K562 (cell line): ENCODE data around the gene HOXD13. TPM values are rescaled to one million over a fixed set of nuclear protein-coding genes. Genes with fewer than 3 reads are reported as not detected.

ENCODE experiments used
- BHLHE40 ChIP-seq: IDR thresholded peaks from 2 replicates; pipeline ENCODE4 v1.6.1; 2011; ENCODE audit warnings: low read length, improper control_type of control experiment
- CC2D1A ChIP-seq: fragments of 450-650 bp; IDR thresholded peaks from 2 replicates; pipeline ENCODE4 v1.6.1; 2017; ENCODE audit warnings: mild to moderate bottlenecking
- CXXC5 ChIP-seq: fragments of 250-450 bp; sonication (Bioruptor Pico); IDR thresholded peaks from 2 replicates; pipeline ENCODE4 v1.8.0; 2022; ENCODE audit warnings: inconsistent platforms, mild to moderate bottlenecking, moderate library complexity
- ELK1 ChIP-seq: sonication (generic); formaldehyde crosslinking; IDR thresholded peaks from 2 replicates; pipeline ENCODE4 v1.8.1; 2022; ENCODE audit warnings: missing genetic modification reagents
- GABPA ChIP-seq: fragments of 200-800 bp; sonication (Bioruptor generic); conservative IDR thresholded peaks from 2 replicates; pipeline ENCODE4 v1.6.1; 2016; ENCODE audit warnings: low read depth, missing genetic modification characterization, missing compliant biosample characterization
- HNRNPUL1 ChIP-seq: fragments of 200-400 bp; formaldehyde crosslinking; IDR thresholded peaks from 2 replicates; pipeline ENCODE4 v1.6.1; 2017; ENCODE audit warnings: low read length
- RBFOX2 ChIP-seq: fragments of 200-400 bp; formaldehyde crosslinking; IDR thresholded peaks from 2 replicates; pipeline ENCODE4 v1.6.1; 2017; ENCODE audit warnings: low read depth, mild to moderate bottlenecking, low read length, moderate library complexity
- REST ChIP-seq, 2 experiments: fragments of 450-650 bp; formaldehyde crosslinking in 1 of 2; IDR thresholded peaks; 2 replicates each; pipeline versions ENCODE4 v1.4.0 to v1.6.1; 2014 to 2020; ENCODE audit warnings: mild to moderate bottlenecking in 2 of 2, borderline replicate concordance in 1 of 2, low read depth in 1 of 2
- SLC30A9 ChIP-seq: fragments of 250-450 bp; sonication (Bioruptor Pico); IDR thresholded peaks from 2 replicates; pipeline ENCODE4 v1.8.0; 2022; ENCODE audit warnings: mild to moderate bottlenecking, moderate library complexity
- SRF ChIP-seq, 2 experiments: fragments of 250-450, 450-650 bp in 1 of 2; sonication (Bioruptor Pico) in 1 of 2; sonication (generic) in 1 of 2; formaldehyde crosslinking; IDR thresholded peaks; 2 replicates each; pipeline versions ENCODE4 v1.5.0 to v1.5.1; 2020 to 2022; ENCODE audit warnings: mild to moderate bottlenecking in 1 of 2, missing genetic modification reagents in 1 of 2
- ZC3H11A ChIP-seq: IDR thresholded peaks from 2 replicates; pipeline ENCODE4 v1.6.1; 2012; ENCODE audit warnings: low read depth, low read length, improper control_type of control experiment
- ZFP36 ChIP-seq: fragments of 150-350 bp; IDR thresholded peaks from 2 replicates; pipeline ENCODE4 v1.6.1; 2018; ENCODE audit warnings: low read length, low read depth; ENCODE audit not compliant: partially characterized antibody
- ZNF395 ChIP-seq: fragments of 200-800 bp; sonication (Bioruptor generic); IDR thresholded peaks from 2 replicates; pipeline ENCODE4 v1.6.1; 2017; ENCODE audit warnings: missing genetic modification characterization, missing compliant biosample characterization
- ZNF696 ChIP-seq: fragments of 250-450 bp; sonication (Bioruptor Pico); conservative IDR thresholded peaks from 2 replicates; pipeline ENCODE4 v1.4.0; 2020; ENCODE audit warnings: mild to moderate bottlenecking, moderate library complexity
- ZNF707 ChIP-seq: fragments of 250-450 bp; sonication (Bioruptor Pico); conservative IDR thresholded peaks from 2 replicates; pipeline ENCODE4 v1.8.0; 2022; ENCODE audit warnings: inconsistent platforms, mild to moderate bottlenecking, moderate library complexity
- polyA plus RNA-seq, 8 experiments: library from polyadenylated mRNA; depleted of rRNA in 4 of 8; stranded (reverse) in 5 of 8; unstranded in 3 of 8; fragments of >200 nt; fragmentation: Nextera tagmentation in 2 of 8; fragmentation: Illumina TruSeq in 1 of 8; extraction: Ambion mirVana in 2 of 8; extraction: Trizol in 1 of 8; gene quantifications; 2 replicates each; pipeline versions ENCODE4 v1.2.1 to v1.2.3, GENCODE V29; 2011 to 2014; ENCODE audit warnings: inconsistent platforms in 1 of 8, missing spikeins in 1 of 8
- total RNA-seq, 7 experiments: library from RNA; depleted of rRNA in 6 of 7; stranded (reverse); fragments of >200 nt in 6 of 7; fragmentation: Illumina TruSeq in 2 of 7; extraction: Trizol in 2 of 7; gene quantifications; 2 replicates each; pipeline versions ENCODE4 v1.2.1 to v1.2.3, GENCODE V29; 2011 to 2021; ENCODE audit warnings: low replicate concordance in 1 of 7

HOXD13 gene
- total and polyA plus RNA-seq, 9 of the 15 experiments (the other 6 are each of a cell fraction or from before 2014, with no cell fraction given): 0.03 to 0.04 TPM; not detected in 7

GRCh38 chr2:176132205-176133171 is 40.0 kb downstream of the HOXD13 start (continued):
- TF ChIP-seq REST (IDR thresholded peaks at IDR 0.05; ENCODE audit: borderline replicate concordance): no peak
- no peak for TF ChIP-seq REST (CRISPR knock-in tag; IDR thresholded peaks at IDR 0.05; ENCODE audit: low read depth)
- no peak for TF ChIP-seq HNRNPUL1
- TF ChIP-seq RBFOX2: no peak
- no peak for TF ChIP-seq ZNF696 (CRISPR knock-in tag)
- no peak for TF ChIP-seq ELK1 (CRISPR knock-in tag)
- TF ChIP-seq SRF (CRISPR knock-in tag; IDR thresholded peaks at IDR 0.05): no peak
- TF ChIP-seq GABPA (tag): no peak
- TF ChIP-seq SLC30A9 (CRISPR knock-in tag): no peak
- peak; percentile 82 for TF ChIP-seq ZFP36
- no peak for TF ChIP-seq ZC3H11A
- TF ChIP-seq CXXC5: peak; percentile 68
- TF ChIP-seq CC2D1A: no peak
- TF ChIP-seq ZNF707 (CRISPR knock-in tag): no peak
- TF ChIP-seq BHLHE40: no peak
- no peak for TF ChIP-seq ZNF395 (CRISPR knock-in tag)
